ENCODE measurements around the gene GJB2.

GJB2 gene

DNA sequence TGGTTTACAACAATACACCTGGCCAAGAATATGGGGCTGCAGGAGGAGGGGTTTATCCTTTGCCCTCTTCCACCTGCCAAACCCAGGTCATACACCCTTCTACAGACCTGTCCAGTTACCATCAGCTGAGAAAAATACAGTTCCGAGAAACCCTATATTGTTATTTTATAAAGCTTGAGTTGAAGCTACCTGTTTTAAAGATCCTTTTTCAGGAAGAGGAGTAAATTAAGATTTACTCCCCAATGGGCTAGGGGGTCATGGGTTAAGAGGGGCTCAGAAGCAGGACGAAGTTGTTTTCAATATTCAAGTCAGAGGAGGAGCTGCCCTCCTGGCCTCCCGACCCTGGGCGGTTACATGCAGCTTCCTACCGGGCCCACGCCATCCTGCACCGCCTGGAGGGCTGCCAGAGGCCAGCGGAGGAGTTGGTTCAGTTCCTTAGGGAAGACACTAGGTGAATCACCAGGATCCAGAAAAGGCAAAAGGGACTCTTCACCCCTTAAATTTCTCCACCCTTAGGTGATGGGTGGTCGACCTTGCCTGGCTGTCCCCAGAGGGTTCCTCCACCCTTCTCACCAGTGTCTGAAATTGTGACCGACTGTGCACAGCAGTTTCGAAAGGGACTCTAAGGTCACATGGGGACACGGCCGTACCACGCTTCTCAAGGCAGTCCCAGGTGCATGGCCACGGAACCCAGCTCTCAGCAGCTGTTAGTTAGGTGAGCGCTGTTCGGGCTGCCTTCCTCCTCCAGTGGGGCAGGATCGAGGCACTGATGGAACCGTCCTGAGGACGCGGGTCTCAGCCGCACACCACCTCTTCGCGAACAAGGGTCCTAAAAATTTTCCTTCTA lies 1.2 kb downstream of the GJB2 start:
- no peak for DNase-seq

DNA sequence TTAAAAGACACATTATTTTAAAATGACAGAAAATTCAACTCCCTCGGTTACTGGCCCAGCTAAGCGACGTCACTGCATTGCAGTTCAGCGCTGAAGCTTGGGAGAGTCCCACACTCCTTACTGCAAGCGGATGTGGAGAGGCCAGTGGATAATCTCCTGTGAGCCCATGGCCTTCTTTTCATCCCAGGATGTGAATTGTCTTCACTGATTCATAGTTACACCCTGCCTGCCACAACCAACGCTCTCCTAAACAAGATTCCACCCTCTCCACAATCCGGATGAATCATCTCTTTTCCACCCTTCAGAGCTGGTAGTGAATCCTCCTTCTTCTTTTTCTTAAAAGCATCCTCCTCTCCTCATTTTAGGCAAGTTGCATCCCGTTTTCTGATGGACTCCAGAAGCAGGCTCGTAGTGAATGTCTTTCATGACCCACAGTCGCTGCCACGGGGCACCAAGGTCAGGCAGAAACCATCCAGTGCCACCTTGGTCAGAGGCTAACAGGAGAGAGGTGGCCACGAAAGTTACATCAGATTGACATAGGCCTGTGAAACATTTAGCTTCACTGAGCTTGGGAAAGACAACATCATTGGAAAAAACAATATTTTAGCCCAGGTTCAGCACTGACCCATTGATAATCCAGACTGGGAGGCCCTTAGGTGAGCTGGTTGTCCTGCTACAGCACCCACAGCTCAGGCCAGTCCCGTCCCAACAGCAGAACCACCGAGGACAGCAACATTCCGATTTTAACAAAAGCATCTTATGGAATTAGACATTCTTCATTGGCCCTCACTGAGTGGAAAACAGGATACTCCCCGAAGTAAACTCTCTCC lies 2.0 kb downstream of the GJB2 start:
- no peak for DNase-seq

- no peak for DNase-seq
These were observed 2.7 kb downstream of the GJB2 start for GRCh38 chr13:20190076-20190475.

DNA sequence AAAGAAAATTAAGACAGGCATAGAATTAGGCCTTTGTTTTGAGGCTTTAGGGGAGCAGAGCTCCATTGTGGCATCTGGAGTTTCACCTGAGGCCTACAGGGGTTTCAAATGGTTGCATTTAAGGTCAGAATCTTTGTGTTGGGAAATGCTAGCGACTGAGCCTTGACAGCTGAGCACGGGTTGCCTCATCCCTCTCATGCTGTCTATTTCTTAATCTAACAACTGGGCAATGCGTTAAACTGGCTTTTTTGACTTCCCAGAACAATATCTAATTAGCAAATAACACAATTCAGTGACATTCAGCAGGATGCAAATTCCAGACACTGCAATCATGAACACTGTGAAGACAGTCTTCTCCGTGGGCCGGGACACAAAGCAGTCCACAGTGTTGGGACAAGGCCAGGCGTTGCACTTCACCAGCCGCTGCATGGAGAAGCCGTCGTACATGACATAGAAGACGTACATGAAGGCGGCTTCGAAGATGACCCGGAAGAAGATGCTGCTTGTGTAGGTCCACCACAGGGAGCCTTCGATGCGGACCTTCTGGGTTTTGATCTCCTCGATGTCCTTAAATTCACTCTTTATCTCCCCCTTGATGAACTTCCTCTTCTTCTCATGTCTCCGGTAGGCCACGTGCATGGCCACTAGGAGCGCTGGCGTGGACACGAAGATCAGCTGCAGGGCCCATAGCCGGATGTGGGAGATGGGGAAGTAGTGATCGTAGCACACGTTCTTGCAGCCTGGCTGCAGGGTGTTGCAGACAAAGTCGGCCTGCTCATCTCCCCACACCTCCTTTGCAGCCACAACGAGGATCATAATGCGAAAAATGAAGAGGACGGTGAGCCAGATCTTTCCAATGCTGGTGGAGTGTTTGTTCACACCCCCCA lies 3.8 kb downstream of the GJB2 start:
- DNase-seq = no peak

DNA sequence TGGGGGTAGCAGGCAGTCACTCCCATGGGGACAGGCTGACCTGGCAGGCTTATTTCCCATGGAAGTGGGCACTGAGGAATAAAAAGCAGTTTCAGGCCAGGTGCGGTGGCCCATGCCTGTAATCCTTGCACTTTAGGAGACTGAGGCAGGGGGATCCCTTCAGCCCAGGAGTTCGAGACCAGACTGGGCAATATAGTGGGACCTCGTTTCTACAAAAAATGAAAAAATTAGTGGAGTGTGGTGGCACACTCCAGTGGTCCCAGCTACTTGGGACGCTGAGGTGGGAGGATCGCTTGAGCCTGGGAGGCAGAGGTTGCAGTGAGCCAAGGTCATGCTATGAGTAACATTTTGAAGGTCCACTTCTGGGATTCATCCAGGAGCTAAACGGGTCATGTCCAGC lies 6.0 kb downstream of the GJB2 start:
- no peak for DNase-seq

- DNase-seq = no peak
These were observed 7.2 kb downstream of the GJB2 start for GRCh38 chr13:20185366-20186056.

GRCh38 chr13:20182231-20182846 lies 10.4 kb downstream of the GJB2 start:
- peak; percentile 47 for DNase-seq

DNA sequence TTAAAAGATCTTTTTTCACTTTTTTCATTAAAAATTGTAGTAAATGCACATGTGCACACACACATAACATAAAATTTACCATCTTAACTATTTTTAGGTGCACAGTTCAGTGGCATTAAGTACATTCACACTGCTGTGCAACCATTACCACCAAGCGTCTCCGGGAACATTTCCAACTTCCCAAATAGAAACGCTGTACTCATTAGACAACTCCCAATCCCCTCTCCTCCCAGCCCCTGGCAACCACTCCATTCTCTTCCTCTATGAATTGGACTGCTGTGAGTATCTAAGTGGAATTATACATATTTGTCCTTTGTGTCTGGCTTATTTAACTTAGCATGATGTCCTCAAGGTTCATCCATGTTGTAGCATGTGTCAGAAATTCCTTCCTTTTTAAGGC lies 11.6 kb downstream of the GJB2 start:
- no peak for DNase-seq

GRCh38 chr13:20178156-20178555 lies 14.6 kb downstream of the GJB2 start:
- no peak for DNase-seq

- DNase-seq = no peak
These were observed 15.5 kb downstream of the GJB2 start for GRCh38 chr13:20177049-20177831.

- no peak for DNase-seq
These were observed 16.7 kb downstream of the GJB2 start for GRCh38 chr13:20175907-20176652.

- no peak for DNase-seq
These were observed 17.3 kb downstream of the GJB2 start for GRCh38 chr13:20175406-20175794.

GRCh38 chr13:20174656-20175405 lies 17.9 kb downstream of the GJB2 start:
- peak; percentile 77 for DNase-seq

- no peak for DNase-seq
These were observed 19.5 kb downstream of the GJB2 start for GRCh38 chr13:20173116-20173746.

DNA sequence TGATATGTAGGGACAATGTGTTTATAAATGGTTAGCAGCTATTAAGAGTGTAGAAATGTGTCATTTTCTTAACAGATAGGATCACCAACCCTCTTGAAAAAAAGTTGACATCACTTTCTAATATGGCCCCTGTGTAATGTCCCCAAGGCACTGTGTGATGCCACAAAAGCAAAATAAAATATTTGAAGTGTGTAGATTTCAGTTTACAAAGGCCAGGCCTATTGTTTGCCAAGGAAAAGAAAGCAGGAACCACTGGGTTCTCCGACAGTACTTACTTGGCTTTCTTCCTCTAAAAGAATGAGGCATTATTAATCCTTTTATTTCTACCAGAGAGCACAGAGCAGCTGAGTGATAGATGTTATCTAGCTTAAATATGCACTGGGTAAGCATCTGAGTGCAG lies 21.4 kb downstream of the GJB2 start:
- DNase-seq = no peak

DNA sequence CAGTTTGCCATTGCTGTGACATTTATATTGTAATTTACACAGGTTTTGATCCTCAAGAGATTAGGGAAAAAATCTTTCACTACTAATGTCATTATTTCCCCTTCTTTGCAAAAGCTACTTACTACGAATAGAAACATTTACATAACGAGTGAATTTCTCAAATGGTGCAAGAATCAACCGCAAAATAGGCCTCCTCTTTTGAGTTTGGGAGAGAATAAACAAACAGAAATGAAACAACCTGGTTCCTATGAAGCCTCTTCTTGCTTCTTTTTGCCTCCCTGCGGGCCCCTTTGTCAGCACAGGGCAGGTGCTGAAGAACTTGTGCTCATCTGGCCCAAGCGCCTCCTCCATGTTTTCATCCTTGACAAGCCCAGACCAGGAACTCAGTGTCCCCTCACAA lies 21.8 kb downstream of the GJB2 start:
- DNase-seq = no peak

GRCh38 chr13:20168396-20168795 lies 24.3 kb downstream of the GJB2 start:
- DNase-seq = no peak

DNA sequence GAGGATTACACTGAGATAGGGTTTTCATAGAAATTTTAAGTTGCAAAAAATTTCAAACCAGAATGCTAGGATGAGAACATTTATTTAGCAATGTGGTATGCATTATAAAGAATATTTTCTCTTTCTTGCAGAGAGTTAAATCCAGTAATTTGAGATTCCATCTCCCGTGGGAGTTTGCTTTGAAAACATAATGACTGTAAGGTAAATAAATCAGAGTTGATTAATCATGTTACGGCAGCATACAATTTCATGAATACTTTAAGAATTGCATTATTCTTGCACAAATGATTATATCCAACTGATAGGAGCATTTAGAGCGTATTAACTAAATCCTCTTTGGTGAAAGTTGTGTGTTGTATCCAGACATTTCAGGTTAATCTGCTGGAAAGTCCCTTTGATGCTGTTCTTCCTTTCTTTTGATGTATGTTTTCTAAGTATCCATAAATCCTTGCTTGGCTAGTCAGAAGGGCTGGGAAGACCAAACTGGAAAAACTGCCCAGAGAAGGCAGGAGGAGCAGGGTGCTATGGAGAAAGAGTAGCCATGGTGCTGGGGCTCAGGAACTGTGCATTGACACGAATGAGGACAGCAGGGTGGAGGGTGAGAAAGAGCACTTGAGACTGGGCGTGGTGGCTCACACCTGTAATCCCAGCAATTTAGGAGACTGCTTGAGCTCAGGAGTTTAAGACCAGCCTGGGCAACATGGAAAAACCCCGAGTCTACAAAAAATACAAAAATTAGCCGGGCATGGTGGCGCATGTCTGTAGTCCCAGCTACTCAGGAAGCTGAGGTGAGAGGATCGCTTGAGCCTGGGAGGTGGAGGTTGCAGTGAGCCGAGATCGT lies 27.1 kb downstream of the GJB2 start:
- DNase-seq = no peak
